ENCODE measurements around the gene DMBX1.

Gene DMBX1

GRCh38 chr1:46483589-46483988 is 6.0 kb upstream of the DMBX1 start:
- no peak for DNase-seq (ENCODE audit: low read depth in 2 of 2)

GRCh38 chr1:46484783-46485490 is 4.7 kb upstream of the DMBX1 start:
- no peak for DNase-seq (ENCODE audit: low read depth in 2 of 2)

- no peak for DNase-seq (ENCODE audit: low read depth in 2 of 2)
Observed at GRCh38 chr1:46485564-46486431, 3.8 kb upstream of the DMBX1 start.

GRCh38 chr1:46486432-46487015 is 3.1 kb upstream of the DMBX1 start:
- DNase-seq (ENCODE audit: low read depth in 2 of 2) = no peak

- DNase-seq (ENCODE audit: low read depth in 2 of 2) = no peak
Observed at GRCh38 chr1:46487818-46488218, 1.8 kb upstream of the DMBX1 start.

- DNase-seq (ENCODE audit: low read depth in 2 of 2) = no peak
Observed at GRCh38 chr1:46488343-46489168, 1.1 kb upstream of the DMBX1 start.

GRCh38 chr1:46489169-46489637 is 433 bp upstream of the DMBX1 start:
- no peak for DNase-seq (ENCODE audit: low read depth in 2 of 2)

- no peak for DNase-seq (ENCODE audit: low read depth in 2 of 2)
Observed at GRCh38 chr1:46490406-46490655, 695 bp downstream of the DMBX1 start.

GRCh38 chr1:46490656-46491442 is 1.2 kb downstream of the DMBX1 start:
- no peak for DNase-seq (ENCODE audit: low read depth in 2 of 2)

GRCh38 chr1:46491443-46492268 is 2.0 kb downstream of the DMBX1 start:
- no peak for DNase-seq (ENCODE audit: low read depth in 2 of 2)

- DNase-seq (ENCODE audit: low read depth in 2 of 2) = no peak
Observed at GRCh38 chr1:46492269-46492853, 2.7 kb downstream of the DMBX1 start.

- DNase-seq (ENCODE audit: low read depth in 2 of 2) = no peak
Observed at GRCh38 chr1:46492871-46493270, 3.2 kb downstream of the DMBX1 start.

- no peak for DNase-seq (ENCODE audit: low read depth in 2 of 2)
Observed at GRCh38 chr1:46493316-46494032, 3.8 kb downstream of the DMBX1 start.

GRCh38 chr1:46494910-46495309 is 5.3 kb downstream of the DMBX1 start:
- no peak for DNase-seq (ENCODE audit: low read depth in 2 of 2)

- no peak for DNase-seq (ENCODE audit: low read depth in 2 of 2)
Observed at GRCh38 chr1:46495778-46496177, 6.1 kb downstream of the DMBX1 start.

- no peak for DNase-seq (ENCODE audit: low read depth in 2 of 2)
Observed at GRCh38 chr1:46496505-46496904, 6.9 kb downstream of the DMBX1 start.

GRCh38 chr1:46497020-46497419 is 7.4 kb downstream of the DMBX1 start:
- DNase-seq (ENCODE audit: low read depth in 2 of 2) = no peak

GRCh38 chr1:46497665-46498064 is 8.0 kb downstream of the DMBX1 start:
- DNase-seq (ENCODE audit: low read depth in 2 of 2) = no peak

- DNase-seq (ENCODE audit: low read depth in 2 of 2) = no peak
Observed at GRCh38 chr1:46501528-46501927, 11.9 kb downstream of the DMBX1 start.
